ENCODE measurements around the gene CAMKK2. TPM values are rescaled to one million over a fixed set of nuclear protein-coding genes. Genes with fewer than 3 reads are reported as not detected.
"Not testable (repeated sequence)": the region's sequence is repeated elsewhere in the genome, so short reads cannot be mapped to it uniquely, and the experiment has no call there.

Gene CAMKK2
- polyA plus RNA-seq, 1 donor = 45.5 TPM

DNA sequence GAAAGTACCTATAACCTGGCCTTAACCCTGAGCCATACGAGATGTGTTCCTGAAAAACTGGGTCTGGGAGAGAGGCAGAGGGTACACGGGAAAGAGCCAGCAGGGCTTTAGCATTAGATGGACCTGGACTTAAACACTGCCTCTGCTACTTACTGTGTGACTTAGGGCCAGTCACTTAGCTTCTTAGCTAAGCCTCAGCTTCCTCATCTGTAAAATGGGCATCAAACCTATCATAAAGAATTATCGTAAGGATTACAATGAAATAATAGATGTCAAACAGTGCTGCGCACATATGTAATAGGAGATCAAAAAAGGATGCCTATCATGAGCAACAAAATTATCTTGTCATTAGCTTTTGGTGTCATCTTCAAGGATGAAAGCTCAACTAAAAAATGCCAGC lies 32.1 kb upstream of the CAMKK2 start:
- H3K4me1 ChIP-seq (ENCODE audit: control insufficient read depth, insufficient read depth, low read length) = no peaks in the 10 kb centered on the region
- no peak overlapping the region for H3K27ac ChIP-seq (ENCODE audit: low read length)
- WGBS (ENCODE audit: insufficient coverage, low lambda C conversion rate) = 90% methylated on average over 2 of the region's 4 CpGs
- no peaks in the 10 kb centered on the region for H3K9me3 ChIP-seq (ENCODE audit: control insufficient read depth, low read depth, low read length)
- no peak overlapping the region for H3K4me3 ChIP-seq (ENCODE audit: low read length)
- no peak for DNase-seq
- H3K36me3 ChIP-seq (ENCODE audit: control insufficient read depth, insufficient read depth, low read length) = peaks cover 72% of the 10 kb centered on the region
- no peaks in the 10 kb centered on the region for H3K27me3 ChIP-seq (ENCODE audit: control insufficient read depth, insufficient read depth, low read length)

DNA sequence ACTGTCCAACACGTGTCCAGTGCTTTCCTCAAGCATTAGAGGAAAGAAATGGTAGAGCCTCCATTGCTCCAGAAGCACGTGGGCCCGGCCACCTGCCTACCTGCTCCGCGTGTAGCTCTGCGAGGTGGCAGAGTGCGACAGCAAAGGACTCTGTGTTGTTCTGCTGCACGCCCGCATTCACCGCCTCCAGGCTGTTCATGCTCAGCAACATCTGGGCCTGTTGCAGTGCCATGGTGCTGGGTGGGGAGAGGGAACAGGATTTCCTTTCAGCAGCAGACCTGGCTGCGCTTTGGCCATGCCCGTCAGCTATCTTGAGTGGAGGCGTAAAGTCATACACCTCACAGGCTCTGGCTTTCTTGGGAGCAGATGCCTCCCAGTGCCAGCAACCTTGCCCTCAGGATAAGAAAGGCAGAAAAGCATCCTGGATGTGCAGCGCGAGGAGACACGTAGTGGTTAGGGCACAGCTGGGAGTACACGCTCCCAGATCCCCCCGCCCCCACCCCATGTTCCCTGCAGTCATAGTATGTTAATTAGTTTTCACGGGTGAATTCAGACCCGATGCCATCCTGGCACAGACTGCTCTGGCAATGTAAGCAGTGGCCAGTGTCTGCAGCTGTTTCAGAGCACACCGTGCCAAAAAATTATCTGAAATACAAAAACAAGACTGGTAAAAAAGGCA lies 30.6 kb upstream of the CAMKK2 start:
- peaks cover 71% of the 10 kb centered on the region for H3K36me3 ChIP-seq (ENCODE audit: control insufficient read depth, insufficient read depth, low read length)
- no peaks in the 10 kb centered on the region for H3K9me3 ChIP-seq (ENCODE audit: control insufficient read depth, low read depth, low read length)
- H3K27me3 ChIP-seq (ENCODE audit: control insufficient read depth, insufficient read depth, low read length) = no peaks in the 10 kb centered on the region
- no peak overlapping the region for H3K4me3 ChIP-seq (ENCODE audit: low read length)
- no peaks in the 10 kb centered on the region for H3K4me1 ChIP-seq (ENCODE audit: control insufficient read depth, insufficient read depth, low read length)
- no peak overlapping the region for H3K27ac ChIP-seq (ENCODE audit: low read length)
- WGBS (ENCODE audit: insufficient coverage, low lambda C conversion rate) = 80% methylated on average over 1 of the region's 21 CpGs
- DNase-seq = no peak

DNA sequence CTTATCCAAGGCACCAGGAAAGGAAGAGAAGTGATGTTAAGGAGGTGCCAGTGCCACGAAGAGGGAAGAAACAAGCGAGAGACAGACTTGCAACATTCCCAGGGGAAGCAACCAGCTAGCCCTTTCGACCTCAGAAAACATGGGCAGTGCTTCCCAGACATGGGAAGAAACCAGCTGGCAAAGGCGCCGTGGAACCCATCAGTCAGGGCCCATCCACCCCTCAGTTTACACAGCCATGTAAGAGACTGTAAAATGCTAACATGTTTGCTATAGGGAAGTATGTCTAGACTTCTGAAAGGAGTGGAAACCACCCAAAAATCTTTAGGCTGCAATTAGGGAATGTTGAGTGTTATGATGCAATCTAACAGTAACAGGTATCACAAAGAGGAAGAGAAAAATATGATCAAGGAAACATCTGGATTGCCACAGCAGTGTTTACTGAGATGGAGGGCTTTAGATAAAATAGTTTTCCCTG lies 29.4 kb upstream of the CAMKK2 start:
- Histone ChIP-seq H3K4me3 (ENCODE audit: low read length) (no peak overlapping the region), H3K27me3 (ENCODE audit: control insufficient read depth, insufficient read depth, low read length) (no peaks in the 10 kb centered on the region), H3K9me3 (ENCODE audit: control insufficient read depth, low read depth, low read length) (no peaks in the 10 kb centered on the region), H3K27ac (ENCODE audit: low read length) (no peak overlapping the region), H3K4me1 (ENCODE audit: control insufficient read depth, insufficient read depth, low read length) (no peaks in the 10 kb centered on the region), H3K36me3 (ENCODE audit: control insufficient read depth, insufficient read depth, low read length) (peaks cover 68% of the 10 kb centered on the region)
- no CpG with 5 or more reads among the region's 5 CpGs for WGBS (ENCODE audit: insufficient coverage, low lambda C conversion rate)
- no peak for DNase-seq

DNA sequence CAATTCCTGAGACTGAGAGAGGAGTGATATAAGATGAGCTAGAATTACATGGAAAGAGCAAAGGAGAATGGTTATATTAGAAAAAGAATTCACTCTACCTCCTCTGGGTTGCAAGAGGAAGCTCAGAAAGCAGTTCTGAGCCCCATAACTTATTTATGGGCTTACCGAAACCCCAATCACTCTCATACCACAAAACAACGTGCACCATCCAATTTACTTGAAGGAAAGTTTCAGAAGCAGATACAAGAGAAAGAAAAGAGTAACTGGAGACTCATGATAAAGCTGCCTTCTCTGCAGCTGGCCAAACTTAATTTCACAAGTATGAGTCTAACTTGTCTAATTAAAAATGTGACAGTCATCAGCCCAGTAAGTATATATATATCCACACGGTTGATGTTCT lies 27.4 kb upstream of the CAMKK2 start:
- H3K36me3 ChIP-seq (ENCODE audit: control insufficient read depth, insufficient read depth, low read length) = peaks cover 70% of the 10 kb centered on the region
- H3K9me3 ChIP-seq (ENCODE audit: control insufficient read depth, low read depth, low read length) = no peaks in the 10 kb centered on the region
- H3K4me3 ChIP-seq (ENCODE audit: low read length) = no peak overlapping the region
- WGBS (ENCODE audit: insufficient coverage, low lambda C conversion rate) = 89% methylated on average over 1 of the region's 3 CpGs
- no peaks in the 10 kb centered on the region for H3K27me3 ChIP-seq (ENCODE audit: control insufficient read depth, insufficient read depth, low read length)
- no peak overlapping the region for H3K27ac ChIP-seq (ENCODE audit: low read length)
- no peaks in the 10 kb centered on the region for H3K4me1 ChIP-seq (ENCODE audit: control insufficient read depth, insufficient read depth, low read length)
- no peak for DNase-seq

DNA sequence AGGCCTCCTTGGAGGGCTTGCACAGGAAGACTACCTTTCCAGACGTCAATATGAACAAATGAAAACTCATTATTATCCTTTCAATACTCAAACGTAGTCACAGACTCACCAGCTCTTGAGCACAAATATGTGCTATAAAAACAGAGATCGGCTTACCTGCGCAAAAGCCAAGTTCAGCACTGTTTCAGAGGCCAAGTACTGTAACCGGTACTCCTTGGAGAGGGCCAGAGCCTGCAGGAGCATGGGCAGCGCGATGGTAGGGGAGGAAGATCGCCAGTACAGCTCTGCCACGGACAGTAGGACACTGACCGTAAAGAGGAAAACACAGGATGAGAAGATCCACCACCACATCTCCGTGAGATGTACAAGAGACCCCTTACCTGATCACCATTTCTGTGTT lies 21.6 kb upstream of the CAMKK2 start:
- H3K4me1 ChIP-seq (ENCODE audit: control insufficient read depth, insufficient read depth, low read length) = no peaks in the 10 kb centered on the region
- no peak overlapping the region for H3K4me3 ChIP-seq (ENCODE audit: low read length)
- H3K27ac ChIP-seq (ENCODE audit: low read length) = no peak overlapping the region
- H3K27me3 ChIP-seq (ENCODE audit: control insufficient read depth, insufficient read depth, low read length) = no peaks in the 10 kb centered on the region
- H3K36me3 ChIP-seq (ENCODE audit: control insufficient read depth, insufficient read depth, low read length) = peaks cover 42% of the 10 kb centered on the region
- DNase-seq = no peak
- no peaks in the 10 kb centered on the region for H3K9me3 ChIP-seq (ENCODE audit: control insufficient read depth, low read depth, low read length)
- WGBS (ENCODE audit: insufficient coverage, low lambda C conversion rate) = no CpG with 5 or more reads among the region's 11 CpGs

DNA sequence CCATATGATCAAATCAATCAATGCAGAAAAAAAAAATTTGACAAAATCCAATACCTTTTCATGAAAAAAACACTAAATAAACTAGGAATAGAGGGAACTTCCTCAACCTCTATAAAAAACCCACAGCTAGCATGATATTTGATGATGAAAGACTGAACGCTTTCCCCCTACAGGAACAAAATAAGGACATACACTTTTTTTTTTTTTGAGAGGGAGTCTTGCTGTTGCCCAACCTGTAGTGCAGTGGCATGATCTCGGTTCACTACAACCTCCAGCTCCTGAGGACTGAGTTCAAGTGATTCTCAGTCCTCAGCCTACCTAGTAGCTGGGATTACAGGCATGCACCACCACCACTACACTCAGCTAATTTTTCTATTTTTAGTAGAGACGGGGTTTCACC lies 17.9 kb upstream of the CAMKK2 start:
- WGBS (ENCODE audit: insufficient coverage, low lambda C conversion rate) = 60% methylated on average over 1 of the region's 3 CpGs
- Histone ChIP-seq H3K27me3 (ENCODE audit: control insufficient read depth, insufficient read depth, low read length) (no peaks in the 10 kb centered on the region), H3K9me3 (ENCODE audit: control insufficient read depth, low read depth, low read length) (no peaks in the 10 kb centered on the region), H3K36me3 (ENCODE audit: control insufficient read depth, insufficient read depth, low read length) (peaks cover 41% of the 10 kb centered on the region), H3K4me3 (ENCODE audit: low read length) (no peak overlapping the region), H3K27ac (ENCODE audit: low read length) (no peak overlapping the region), H3K4me1 (ENCODE audit: control insufficient read depth, insufficient read depth, low read length) (no peaks in the 10 kb centered on the region)
- no peak for DNase-seq

DNA sequence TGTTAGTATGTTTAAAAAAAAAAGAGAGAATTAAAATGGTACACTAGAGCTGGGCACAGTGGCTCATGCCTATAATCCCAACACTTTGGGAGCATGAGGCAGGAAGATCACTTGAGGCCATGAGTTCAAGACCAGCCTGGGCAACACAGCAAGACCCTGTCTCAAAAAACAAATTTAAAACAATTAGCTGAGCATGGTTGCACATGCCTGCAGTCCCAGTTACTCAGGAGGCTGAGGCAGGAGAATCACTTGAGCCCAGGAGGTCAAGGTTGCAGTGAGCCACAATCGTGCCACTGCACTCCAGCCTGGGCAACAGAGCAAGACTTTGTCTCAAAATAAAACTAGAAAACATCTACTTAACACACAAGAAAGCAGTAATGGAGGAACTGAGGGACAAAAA lies 13.7 kb upstream of the CAMKK2 start:
- DNase-seq; H3K27ac ChIP-seq (ENCODE audit: low read length); H3K4me3 ChIP-seq (ENCODE audit: low read length); H3K27me3 ChIP-seq (ENCODE audit: control insufficient read depth, insufficient read depth, low read length); H3K9me3 ChIP-seq (ENCODE audit: control insufficient read depth, low read depth, low read length); H3K4me1 ChIP-seq (ENCODE audit: control insufficient read depth, insufficient read depth, low read length): not testable (repeated sequence)
- H3K36me3 ChIP-seq (ENCODE audit: control insufficient read depth, insufficient read depth, low read length) = peaks cover 30% of the 10 kb centered on the region
- WGBS (ENCODE audit: insufficient coverage, low lambda C conversion rate) = no CpG with 5 or more reads among the region's 1 CpG

DNA sequence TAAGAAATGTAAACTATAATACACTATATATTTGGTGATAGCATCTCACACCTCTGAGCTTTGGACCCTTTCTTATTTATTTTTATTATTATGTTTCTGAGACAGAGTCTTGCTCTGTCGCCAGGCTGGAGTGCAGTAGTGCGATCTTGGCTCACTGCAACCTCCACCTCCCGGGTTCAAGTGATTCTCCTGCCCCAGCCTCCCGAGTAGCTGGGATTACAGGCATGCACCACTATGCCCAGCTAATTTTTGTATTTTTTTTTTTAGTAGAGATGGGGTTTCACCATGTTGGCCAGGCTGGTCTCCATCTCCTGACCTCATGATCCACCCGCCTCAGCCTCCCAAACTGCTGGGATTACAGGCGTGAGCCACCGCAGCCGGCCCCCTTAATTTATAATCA lies 10.9 kb upstream of the CAMKK2 start:
- peaks cover 26% of the 10 kb centered on the region for H3K36me3 ChIP-seq (ENCODE audit: control insufficient read depth, insufficient read depth, low read length)
- WGBS (ENCODE audit: insufficient coverage, low lambda C conversion rate) = 57% methylated on average over 2 of the region's 8 CpGs
- not testable (repeated sequence) for DNase-seq

DNA sequence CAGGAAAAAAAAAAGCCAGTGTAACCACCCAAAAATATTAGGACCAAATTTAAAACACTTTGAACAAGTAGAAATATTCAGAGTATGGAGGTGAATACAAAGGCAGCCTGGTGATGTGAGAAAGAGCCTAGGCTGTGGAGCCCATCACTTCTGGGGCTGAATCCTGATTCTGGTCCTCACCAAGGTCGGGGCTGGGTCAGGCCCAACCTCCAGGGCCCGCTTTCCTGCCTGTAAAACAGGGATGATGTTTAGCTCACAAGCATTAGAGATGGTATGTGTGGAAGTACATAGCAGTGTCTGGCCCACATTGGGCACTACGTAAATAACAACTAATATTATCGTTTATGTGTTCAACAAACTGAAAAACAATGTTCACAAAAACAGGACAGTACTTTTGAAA lies 7.8 kb upstream of the CAMKK2 start:
- Histone ChIP-seq H3K27ac (ENCODE audit: low read length) (no peak overlapping the region), H3K4me3 (ENCODE audit: low read length) (no peak overlapping the region), H3K36me3 (ENCODE audit: control insufficient read depth, insufficient read depth, low read length) (peaks cover 11% of the 10 kb centered on the region), H3K27me3 (ENCODE audit: control insufficient read depth, insufficient read depth, low read length) (no peaks in the 10 kb centered on the region), H3K4me1 (ENCODE audit: control insufficient read depth, insufficient read depth, low read length) (no peaks in the 10 kb centered on the region), H3K9me3 (ENCODE audit: control insufficient read depth, low read depth, low read length) (no peaks in the 10 kb centered on the region)
- WGBS (ENCODE audit: insufficient coverage, low lambda C conversion rate) = 100% methylated on average over 1 of the region's 4 CpGs
- no peak for DNase-seq

More for the DNA sequence above, 10.9 kb upstream of the CAMKK2 start:
- H3K4me3 ChIP-seq (ENCODE audit: low read length); H3K27ac ChIP-seq (ENCODE audit: low read length); H3K4me1 ChIP-seq (ENCODE audit: control insufficient read depth, insufficient read depth, low read length); H3K27me3 ChIP-seq (ENCODE audit: control insufficient read depth, insufficient read depth, low read length); H3K9me3 ChIP-seq (ENCODE audit: control insufficient read depth, low read depth, low read length): not testable (repeated sequence)

DNA sequence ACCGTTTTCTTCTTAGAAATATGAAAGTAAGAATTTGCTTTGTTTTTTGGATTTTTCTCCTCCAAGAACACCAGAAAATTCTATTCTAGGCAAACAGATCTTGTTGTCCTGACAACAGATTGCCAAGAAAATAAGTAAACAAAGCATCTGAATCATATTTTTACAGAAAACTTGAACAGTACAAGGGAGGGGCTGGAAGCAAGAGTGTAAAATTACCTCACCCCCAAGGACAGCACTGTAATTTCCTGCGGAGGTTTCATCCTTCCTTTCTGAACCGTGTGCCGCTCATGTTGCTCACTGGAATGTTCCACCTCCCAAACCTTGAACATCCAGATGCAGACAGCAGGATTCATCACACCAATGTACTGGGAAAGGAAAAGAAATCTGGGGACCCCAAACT lies 5.4 kb upstream of the CAMKK2 start:
- no peak overlapping the region for H3K27ac ChIP-seq (ENCODE audit: low read length)

More for the DNA sequence above, 5.4 kb upstream of the CAMKK2 start:
- H3K27me3 ChIP-seq (ENCODE audit: control insufficient read depth, insufficient read depth, low read length) = no peaks in the 10 kb centered on the region
- H3K4me3 ChIP-seq (ENCODE audit: low read length) = no peak overlapping the region
- H3K9me3 ChIP-seq (ENCODE audit: control insufficient read depth, low read depth, low read length) = no peaks in the 10 kb centered on the region
- H3K4me1 ChIP-seq (ENCODE audit: control insufficient read depth, insufficient read depth, low read length) = peaks cover 3% of the 10 kb centered on the region
- H3K36me3 ChIP-seq (ENCODE audit: control insufficient read depth, insufficient read depth, low read length) = no peaks in the 10 kb centered on the region
- DNase-seq = no peak
- 83% methylated on average over 1 of the region's 4 CpGs for WGBS (ENCODE audit: insufficient coverage, low lambda C conversion rate)
